GM20000 (cell line): ENCODE measurements around the gene BBS5.
A peak's percentile ranks its signal among the peaks of the same experiment; 100 is the strongest.
"Not testable (repeated sequence)": the region's sequence is repeated elsewhere in the genome, so short reads cannot be mapped to it uniquely, and the experiment has no call there.

Experiments used
- DNase-seq: peaks from one replicate; pipeline ENCODE4 v3.0.0; 2012; ENCODE audit warnings: low spot score
- CTCF ChIP-seq: IDR thresholded peaks from 2 replicates; pipeline ENCODE4 v1.5.1; 2012; ENCODE audit warnings: mild to moderate bottlenecking, control low read depth; ENCODE audit errors: extremely low read depth, missing control alignments

Gene BBS5

GRCh38 chr2:169520896-169521295 is 41.6 kb downstream of the BBS5 start:
- DNase-seq, result no peak
- no peak for TF ChIP-seq CTCF

GRCh38 chr2:169523681-169524080 is 44.4 kb downstream of the BBS5 start:
- no peak for DNase-seq
- no peak for TF ChIP-seq CTCF

- no peak for DNase-seq
These were observed 46.1 kb downstream of the BBS5 start for GRCh38 chr2:169525434-169525833.

GRCh38 chr2:169526451-169526850 is 47.2 kb downstream of the BBS5 start:
- TF ChIP-seq CTCF, result no peak
- DNase-seq, result no peak

More at GRCh38 chr2:169525434-169525833, 46.1 kb downstream of the BBS5 start:
- TF ChIP-seq CTCF, result no peak

- DNase-seq, result peak; percentile 53
- TF ChIP-seq CTCF, result peak; percentile 89
These were observed 49.0 kb downstream of the BBS5 start for GRCh38 chr2:169528271-169528701.

- not testable (repeated sequence) for DNase-seq
These were observed 60.2 kb downstream of the BBS5 start for GRCh38 chr2:169539460-169539859.

- no peak for DNase-seq
- no peak for TF ChIP-seq CTCF
These were observed 60.9 kb downstream of the BBS5 start for GRCh38 chr2:169540146-169540545.

- no peak for DNase-seq
- TF ChIP-seq CTCF, result no peak
These were observed 63.1 kb downstream of the BBS5 start for GRCh38 chr2:169542433-169542832.
